ENCODE data around the gene HOXD4. TPM values are rescaled to one million over a fixed set of nuclear protein-coding genes. Genes with fewer than 3 reads are reported as not detected.

The HOXD4 gene
- polyA plus RNA-seq, 10 donors = 3.8 to 11.3 (median 7.3) TPM

GRCh38 chr2:176156301-176156806 lies 5.0 kb downstream of the HOXD4 start:
- DNase-seq = peak in 1 of 3 donors; percentile 28

GRCh38 chr2:176156807-176157498 lies 5.6 kb downstream of the HOXD4 start, which contains the start of gene HOXD3:
Gene HOXD3, plus strand, starts transcription at chr2:176157307. Its CDS starts 11,808 bp downstream, at chr2:176169115.
- DNase-seq = peak in 1 of 3 donors; percentile 59

DNA sequence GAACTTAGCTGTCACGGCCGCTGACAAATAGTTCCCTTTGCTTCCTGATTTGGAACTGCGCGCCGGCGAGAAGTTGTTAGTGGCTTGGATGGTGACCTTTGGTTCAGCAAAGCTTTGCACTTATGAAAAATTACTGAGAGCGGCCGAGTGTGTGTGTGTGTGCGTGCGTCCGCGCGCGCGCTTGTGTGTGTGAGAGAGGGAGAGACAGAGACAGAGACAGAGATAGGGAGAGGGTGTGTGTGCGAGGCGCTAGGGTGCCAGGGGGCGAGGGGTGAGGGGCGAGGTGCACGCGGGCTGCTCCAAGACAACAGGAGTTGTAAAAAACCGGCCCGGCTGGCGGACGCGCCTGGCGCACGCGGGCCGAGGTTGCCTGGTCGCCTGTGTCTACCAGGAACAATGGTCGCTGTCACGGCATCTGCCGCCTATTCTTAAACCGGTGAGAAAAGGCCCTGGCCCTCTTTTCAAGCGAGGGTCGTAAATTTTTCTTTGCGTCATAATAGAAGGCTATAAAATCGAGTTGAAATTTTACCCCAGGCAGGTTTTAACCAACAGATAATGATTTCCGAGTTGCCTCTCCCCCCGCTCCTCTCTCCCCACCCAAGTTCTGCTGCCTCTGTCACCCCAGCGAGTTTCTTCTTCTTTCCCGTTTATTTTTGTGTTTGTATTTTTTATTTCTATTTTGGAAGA lies 6.3 kb downstream of the HOXD4 start:
- peak in 2 of 3 donors; percentile 38 to 66 for DNase-seq

DNA sequence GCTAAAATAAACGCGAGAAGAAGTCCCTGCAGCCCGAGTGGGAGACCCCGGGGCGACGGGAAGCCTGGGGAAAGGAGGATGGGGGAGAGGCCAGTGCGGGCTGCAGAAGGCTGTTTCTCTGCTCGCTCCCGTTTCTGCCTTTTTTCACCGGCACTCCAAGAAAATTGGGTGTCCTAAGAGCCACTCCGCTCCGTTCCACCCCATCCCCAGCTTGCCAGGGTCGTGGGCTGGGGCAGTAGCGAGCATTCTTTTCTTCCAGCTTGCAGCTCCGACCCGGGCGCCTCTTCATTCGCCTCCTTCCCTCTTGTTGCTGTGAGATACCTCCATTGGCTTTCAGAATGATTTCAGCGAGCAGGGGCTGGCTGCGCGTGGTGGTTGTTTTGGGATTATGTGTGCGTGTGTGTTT lies 6.8 kb downstream of the HOXD4 start:
- DNase-seq = peak in 1 of 3 donors; percentile 65

DNA sequence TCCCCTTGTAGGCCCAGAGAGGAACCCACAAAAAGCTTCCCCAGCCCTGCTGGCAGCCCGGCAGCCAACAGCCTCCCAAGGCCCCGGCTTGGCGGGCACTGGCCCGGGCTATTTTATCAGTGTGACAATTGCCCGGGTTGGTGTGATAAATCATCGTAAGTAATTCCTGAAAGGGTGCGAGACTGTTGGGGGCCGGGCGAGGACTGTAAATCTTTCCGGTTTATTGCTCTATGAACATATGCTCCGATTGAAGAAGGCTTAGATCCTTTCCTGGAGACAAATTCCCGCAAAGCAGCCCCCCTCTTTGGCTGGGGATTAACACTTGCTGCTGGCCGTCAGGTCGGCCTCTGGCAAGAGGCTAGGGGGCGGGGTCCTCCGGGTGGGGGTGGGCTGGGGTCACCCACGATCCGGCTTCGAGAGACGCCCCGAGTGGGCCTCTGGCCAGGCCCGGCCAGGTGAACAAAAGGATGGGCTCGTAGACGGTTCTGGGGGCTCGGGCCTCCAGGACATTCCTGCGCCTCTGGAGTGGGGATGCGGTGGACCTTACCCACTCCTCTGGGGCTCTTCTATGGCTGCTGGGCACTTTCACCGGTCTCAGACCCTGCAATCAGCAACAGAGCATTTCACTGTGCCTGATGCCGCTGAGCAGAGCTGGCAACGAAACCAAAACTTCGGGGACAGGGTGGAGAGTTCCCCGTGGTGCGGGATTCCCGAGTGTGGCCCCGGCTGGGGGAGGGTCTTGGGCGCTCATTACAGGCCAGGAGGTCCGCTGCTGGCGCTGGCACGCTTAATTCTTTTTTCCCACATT lies 7.7 kb downstream of the HOXD4 start:
- peak in 1 of 3 donors; percentile 26 for DNase-seq

- peak in 1 of 3 donors; percentile 45 for DNase-seq
Measured at GRCh38 chr2:176159663-176160250, 8.4 kb downstream of the HOXD4 start.

DNA sequence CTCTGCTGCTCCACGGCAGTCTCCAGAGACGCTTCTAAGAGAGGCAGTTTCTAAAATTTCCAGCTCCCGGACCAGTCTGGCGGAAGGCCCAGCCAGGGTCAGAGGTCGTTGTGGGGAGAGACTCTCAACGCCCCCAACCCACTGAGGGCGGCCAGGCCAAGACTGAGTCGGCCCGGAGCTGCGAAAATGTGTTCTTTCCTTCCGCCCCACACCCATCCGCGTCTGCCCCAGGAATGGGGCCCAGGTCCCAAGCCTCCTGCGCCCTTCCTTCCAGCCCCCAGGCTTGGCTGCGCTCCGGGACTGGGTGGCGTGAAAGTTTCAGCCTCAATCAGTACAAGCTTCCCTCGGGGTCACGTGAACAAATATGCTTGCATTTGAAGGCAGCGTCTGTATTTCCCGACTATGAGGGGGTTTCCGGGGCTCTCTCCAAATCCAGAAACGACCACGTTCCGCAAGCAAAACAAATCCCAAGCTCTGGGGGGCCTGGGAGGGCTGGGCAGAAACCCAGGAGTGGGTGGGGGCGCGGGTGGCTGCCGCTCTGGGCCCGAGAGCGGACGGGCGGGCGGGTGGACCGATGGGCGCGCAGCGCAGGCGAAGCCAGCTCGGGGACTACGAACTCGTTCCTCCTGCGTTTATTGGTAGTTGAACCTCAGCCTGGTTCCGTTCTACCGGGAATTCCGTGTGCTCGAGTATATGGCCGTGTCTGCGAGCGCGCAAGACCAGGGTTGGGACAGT lies 9.1 kb downstream of the HOXD4 start:
- peak in 2 of 3 donors; percentile 62 to 80 for DNase-seq

- peak in 2 of 3 donors; percentile 35 to 50 for DNase-seq
Measured at GRCh38 chr2:176160986-176161824, 9.9 kb downstream of the HOXD4 start.

DNA sequence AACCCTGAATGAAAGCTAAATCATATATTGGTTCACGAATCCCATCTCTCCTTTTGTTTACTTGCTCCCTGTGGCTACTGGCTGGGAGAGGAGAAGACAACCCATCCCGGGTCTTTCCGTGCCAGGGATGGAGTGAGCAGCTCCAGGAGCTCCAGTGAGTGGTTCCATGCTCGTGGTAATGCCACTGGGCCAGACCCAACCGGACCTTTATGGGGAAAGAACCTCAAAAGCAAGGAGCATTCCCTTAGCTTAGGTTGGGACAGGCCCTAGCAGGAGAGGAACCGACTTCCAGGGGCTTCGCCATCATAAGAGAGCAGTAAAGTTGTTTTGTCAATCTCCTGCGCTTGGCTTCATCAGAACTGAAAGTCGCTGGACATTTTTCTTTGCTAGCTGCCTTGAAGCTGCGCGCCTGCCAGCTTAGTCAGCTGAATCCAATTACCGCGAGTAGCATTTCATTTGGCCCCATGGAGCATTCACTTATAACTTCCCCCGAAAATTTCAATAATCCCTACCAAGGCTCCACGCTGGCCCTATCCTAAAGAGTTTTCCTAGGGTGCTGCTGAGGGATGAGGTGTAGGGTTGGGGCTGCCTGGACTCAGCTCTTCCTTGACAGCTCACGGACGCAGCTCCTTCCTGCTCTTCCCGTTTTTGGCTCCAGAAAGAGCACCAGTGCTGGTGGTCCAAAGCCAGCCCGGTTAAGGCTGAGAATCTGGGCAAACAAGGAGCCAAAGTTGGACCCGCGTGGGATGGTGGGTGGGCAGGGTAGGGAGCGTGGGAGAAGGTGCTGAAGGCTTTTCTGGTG lies 10.7 kb downstream of the HOXD4 start:
- DNase-seq = peak; percentile 85 to 90 (median 88)

DNA sequence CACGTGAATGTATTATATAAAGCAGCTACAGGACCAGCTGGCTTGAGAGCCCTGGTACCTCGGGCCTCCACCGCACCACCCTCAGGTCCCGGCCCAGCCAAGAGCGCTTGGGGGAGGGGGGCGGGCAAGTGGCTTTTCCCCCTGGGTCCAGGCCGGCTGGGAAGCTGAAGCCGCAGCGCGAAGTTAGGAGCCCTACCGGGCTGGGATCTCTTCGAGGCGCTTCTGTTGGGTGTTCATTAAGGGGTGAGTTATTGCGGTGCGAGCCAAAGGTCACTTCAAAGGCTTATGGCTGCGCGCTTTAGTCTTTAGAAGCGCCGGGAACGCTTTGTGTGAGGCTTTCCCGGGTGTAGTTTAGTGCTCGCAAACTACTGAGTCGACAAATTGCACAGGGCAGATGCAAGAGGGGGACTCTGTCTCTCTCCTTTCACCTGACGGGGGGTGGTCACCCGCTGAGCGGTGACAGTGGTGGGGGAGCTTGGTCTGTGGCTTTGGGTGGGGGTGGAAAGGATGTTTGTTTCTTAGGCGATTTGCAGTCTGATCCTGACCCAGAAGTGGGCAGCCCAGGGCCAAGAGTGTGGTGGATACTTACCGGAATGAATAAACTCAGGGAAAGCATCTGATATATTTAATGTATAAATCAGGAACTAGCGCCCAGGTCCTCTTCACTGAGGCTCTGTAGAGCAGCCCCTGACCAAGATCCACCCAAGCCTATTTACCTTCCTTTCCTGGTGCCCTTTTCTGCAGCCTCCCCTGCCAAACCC lies 11.7 kb downstream of the HOXD4 start:
- no peak for DNase-seq

GRCh38 chr2:176163672-176164056 lies 12.3 kb downstream of the HOXD4 start:
- DNase-seq = no peak

DNA sequence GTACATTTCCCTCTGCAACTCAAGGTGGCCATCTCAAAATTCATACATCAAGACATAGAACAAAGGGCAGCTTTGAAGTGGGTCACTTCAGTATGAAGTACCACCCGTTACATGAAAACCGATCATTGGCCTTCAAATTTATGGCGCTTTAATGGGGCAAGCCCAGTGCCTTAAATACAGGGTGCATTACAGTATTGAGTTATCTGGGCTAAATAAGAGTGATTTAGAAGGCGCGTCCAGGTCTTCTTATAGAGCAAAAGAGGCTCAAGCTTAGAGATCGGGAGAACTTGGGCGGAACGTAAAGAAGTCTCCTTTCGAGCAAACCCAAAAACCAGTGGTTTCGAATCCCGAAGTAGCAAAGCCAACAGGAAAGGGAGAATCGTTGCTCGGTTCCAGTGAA lies 12.9 kb downstream of the HOXD4 start:
- DNase-seq = no peak

DNA sequence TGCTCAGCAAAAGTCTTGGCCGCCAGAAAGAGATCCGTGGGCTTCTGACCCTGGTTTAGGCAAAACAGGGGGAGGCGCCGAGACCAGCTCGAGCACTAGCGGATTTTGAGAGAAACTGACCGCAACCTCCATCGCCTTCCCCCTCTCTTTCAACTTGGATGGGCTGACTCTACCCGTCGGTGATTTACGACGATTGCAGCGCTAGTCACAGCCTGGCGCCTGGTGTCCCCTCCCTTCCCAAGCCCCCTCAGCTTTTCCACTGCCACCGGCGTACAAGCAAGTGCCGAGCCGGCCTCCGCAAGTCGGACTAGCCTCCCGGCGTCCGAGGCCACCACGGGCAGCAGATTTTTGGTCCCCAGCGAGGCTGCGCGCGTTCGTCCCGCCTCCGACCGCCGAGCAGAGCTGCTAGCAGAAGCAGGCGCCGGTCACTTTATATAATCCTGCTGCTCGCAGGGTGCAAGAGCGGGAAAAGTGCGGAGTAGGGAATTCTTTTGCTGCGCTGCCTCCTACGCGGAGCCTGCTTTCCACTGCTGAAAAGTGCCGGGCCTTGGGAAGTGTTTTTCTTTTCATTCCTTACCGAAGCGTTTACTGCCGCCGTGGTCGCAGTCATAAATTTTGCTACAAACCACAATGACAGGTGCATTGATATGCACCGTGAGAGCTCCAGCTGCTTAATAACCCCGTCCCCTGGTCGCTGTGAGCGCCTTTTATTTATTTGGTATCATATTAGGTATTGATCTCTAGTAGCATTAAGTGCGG lies 13.4 kb downstream of the HOXD4 start:
- peak in 1 of 3 donors; percentile 43 for DNase-seq

- peak in 1 of 3 donors; percentile 42 for DNase-seq
Measured at GRCh38 chr2:176165370-176166050, 14.2 kb downstream of the HOXD4 start.

DNA sequence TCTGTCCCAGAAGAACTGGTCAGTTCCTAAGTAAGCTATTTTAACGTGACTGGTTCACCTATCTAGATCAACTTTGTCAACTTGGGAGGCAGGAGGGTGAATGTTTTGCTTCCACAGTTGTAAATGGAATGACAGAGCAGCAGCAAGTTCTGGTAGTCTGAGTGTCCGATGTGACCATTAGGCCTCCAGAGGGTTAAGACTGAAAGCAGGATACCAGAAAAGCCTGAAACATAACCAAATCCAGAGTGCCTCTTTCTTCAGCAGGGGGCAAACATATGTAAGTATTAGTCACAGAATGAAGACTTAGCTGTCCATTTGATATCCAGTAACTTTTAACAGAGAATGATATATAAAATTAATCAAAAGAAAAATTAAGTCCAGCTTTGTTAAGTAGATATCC lies 14.9 kb downstream of the HOXD4 start:
- no peak for DNase-seq

GRCh38 chr2:176167398-176167797 lies 16.0 kb downstream of the HOXD4 start:
- no peak for DNase-seq

- no peak for DNase-seq
Measured at GRCh38 chr2:176169181-176169580, 17.8 kb downstream of the HOXD4 start.

Data from muscle of back (tissue), 11 donors.